Right renal pelvis (tissue), 4 donors: Measurements from ENCODE around the gene NKAIN2. TPM values are rescaled to one million over a fixed set of nuclear protein-coding genes. Genes with fewer than 3 reads are reported as not detected.
"Not testable (repeated sequence)": the region's sequence is repeated elsewhere in the genome, so short reads cannot be mapped to it uniquely, and the experiment has no call there.

Experiments
- DNase-seq, 4 donors: peaks; one replicate each; pipeline ENCODE4 v3.0.0-alpha.2; 2013; ENCODE audit warnings: low read depth in 4 of 4, low spot score in 3 of 4, missing footprints in 1 of 4
- polyA plus RNA-seq, 4 donors: library from polyadenylated mRNA; unstranded; fragments of 120-200 nt; gene quantifications; one replicate each; pipeline ENCODE4 v1.2.1, GENCODE V29; 2013; ENCODE audit not compliant: insufficient read length in 4 of 4

Gene NKAIN2
- polyA plus RNA-seq, 4 donors = 16.1 to 34.6 (median 23.6) TPM

DNA sequence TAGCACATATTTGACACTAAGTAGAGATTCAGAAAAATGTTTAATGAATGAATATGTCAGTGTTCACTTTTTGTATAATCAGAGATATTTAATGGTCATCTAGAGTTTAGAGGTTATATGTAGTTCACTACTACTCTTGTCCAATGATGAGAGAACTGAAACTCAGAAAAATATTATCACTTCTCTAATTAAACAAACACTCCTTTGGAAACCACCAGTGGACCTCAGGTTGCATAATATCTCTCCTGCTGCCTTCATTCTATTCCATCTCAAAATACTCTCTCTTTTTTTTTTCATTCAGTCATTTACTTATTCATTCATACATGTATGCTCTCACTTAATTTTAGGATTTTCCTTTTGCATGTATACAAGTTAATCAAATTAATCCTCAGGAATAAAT, 735.4 kb downstream of the NKAIN2 start:
- no peak for DNase-seq

DNA sequence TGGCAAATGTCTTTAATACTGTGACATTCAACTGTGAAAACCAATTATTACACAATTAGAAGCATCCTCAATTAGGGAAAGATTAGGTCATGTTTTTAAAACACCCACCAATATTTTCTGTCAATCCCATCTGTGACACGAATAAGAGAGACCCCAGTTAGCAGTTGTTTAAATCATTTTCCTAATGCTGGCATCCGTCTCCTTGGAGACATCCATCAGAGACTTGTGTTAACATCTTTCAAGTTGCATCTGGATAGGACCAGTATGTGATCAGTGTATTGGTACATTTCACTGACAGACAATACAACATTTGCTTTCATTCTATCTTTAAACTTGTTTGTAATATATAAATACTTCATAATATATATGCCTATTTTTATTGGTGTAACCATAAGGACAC, 737.9 kb downstream of the NKAIN2 start:
- DNase-seq = no peak

DNA sequence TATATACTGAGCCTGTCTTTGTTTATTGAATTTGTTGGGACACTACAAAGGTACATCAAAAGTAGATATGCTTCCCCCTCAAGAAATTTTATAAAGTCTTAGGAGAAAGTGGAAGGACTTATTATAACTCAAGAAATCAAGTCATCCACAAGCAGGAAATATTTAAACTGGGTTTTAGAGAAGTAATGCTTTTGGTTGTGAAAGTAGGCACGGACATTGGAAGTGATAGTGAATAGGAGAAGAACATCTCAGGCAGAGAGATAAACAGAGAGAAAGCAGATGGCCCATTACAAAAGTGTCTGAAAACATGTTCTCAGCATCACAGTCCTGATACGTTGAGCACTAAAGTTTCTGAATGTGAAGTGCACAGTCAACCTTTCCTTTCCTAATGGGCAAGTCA, 742.9 kb downstream of the NKAIN2 start:
- no peak for DNase-seq

GRCh38 chr6:124551711-124552233, 748.1 kb downstream of the NKAIN2 start:
- no peak for DNase-seq

DNA sequence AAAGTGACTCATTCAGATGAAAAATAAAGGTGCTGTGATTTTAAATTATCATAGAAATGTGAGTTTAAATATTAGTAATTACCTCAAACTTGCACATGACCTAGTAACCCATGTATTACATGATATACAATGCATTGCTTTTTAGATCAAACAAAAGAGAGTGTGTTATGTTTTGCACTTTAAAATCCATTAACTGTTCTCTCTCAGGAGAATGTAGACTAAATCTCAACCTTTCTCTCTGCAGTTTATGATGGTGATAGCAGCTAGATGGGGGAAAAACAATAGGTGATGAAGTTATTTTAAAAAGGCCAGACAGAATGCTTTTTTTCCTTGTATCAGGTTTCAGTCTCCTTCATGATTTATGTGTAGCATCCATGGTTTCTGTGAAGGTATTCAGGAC, 754.2 kb downstream of the NKAIN2 start:
- DNase-seq = no peak

- DNase-seq = not testable (repeated sequence)
Measured at GRCh38 chr6:124560078-124560477, 756.4 kb downstream of the NKAIN2 start.

- DNase-seq = no peak
Measured at GRCh38 chr6:124560873-124561567, 757.4 kb downstream of the NKAIN2 start.

GRCh38 chr6:124561635-124562130, 758.0 kb downstream of the NKAIN2 start:
- DNase-seq = no peak

GRCh38 chr6:124564125-124564524, 760.5 kb downstream of the NKAIN2 start:
- not testable (repeated sequence) for DNase-seq

- no peak for DNase-seq
Measured at GRCh38 chr6:124567401-124567800, 763.7 kb downstream of the NKAIN2 start.

DNA sequence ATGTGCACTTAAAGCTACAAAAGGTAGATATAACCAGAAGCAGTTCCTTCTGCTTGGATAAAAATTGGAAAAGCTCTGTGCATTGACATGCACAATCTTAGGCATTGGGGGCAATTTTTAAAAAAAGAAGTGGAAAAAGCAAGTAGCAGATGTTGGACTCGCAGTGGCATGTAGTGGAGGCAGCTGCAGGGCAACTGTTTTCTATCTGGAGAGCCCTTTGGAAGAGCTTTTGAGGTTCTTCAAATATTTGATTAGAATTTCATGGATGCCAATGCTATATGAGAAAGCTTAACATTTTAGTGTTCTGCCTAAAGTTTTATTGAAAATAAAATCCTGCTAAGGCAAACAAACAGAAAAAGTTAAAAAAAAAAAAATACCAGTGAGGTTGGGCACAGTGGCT, 770.3 kb downstream of the NKAIN2 start:
- DNase-seq = no peak

DNA sequence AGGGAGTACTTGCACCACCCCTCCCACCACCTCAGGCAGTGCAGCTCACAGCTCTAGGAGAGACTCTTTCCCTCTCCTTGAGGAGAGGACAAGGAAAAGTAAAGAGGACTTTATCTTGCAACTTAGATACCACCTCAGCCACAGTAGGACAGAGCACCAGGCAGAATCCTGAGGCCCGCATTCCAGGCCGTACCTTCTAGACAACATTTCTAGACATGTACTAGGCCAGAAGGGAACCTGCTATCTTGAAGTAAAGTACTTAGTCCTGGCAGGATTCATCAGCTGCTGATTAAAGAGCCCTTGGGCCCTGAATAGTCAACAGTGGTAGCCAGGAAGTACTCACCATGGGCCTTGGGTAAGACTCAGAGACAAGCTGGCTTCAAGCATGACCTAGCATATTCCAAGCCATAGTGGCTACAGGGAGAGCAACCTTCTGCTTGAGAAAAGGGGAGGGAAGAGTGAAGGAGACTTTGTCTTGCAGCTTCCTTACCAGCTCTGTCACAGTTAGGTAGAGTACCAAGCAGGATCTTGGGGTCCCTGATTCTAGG, 774.1 kb downstream of the NKAIN2 start:
- no peak for DNase-seq

- no peak for DNase-seq
Measured at GRCh38 chr6:124590001-124590400, 786.3 kb downstream of the NKAIN2 start.

DNA sequence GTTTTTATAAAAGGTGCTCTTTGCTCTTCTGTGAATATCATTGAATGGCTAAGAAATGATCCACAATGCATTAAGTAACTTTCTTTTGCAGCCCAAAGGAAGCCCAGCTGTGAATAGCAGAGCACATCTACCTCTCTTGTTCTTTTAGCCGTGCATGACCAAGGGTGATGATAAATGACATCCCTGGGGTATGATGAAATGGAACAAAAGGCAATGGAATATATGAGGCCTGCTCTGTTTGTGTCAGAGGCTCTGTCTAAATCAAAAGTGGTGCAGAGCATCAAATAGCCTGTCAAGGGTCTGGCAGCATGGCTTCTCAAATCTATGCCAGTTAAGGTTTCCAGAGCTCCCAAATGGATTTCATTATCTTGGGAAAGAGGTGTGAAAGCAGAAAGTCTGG, 796.0 kb downstream of the NKAIN2 start:
- DNase-seq = no peak

GRCh38 chr6:124604719-124605118, 801.1 kb downstream of the NKAIN2 start:
- no peak for DNase-seq

DNA sequence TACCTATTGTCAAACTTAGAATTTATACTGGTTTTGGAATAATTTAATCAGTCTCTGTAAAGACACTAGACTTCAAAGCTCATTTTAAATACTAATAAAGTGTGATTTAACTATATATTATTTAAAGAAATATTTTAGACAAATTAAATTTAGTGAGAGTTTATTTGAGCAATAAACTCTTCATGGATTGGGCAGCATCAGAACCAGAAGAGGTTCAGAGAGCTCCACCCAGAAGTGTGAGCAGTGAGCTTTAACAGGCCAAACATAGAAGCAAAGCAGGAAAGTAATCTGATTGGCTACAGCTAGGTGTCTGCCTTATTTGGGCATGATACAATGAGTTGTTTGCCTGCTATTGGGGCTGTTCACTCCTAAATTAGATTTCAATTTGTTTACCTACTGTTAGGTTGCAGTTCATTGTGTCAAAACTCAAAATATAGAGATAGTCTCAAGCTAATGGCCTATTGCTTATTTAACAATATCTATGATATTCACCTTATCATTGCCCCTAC, 803.5 kb downstream of the NKAIN2 start:
- DNase-seq = no peak

DNA sequence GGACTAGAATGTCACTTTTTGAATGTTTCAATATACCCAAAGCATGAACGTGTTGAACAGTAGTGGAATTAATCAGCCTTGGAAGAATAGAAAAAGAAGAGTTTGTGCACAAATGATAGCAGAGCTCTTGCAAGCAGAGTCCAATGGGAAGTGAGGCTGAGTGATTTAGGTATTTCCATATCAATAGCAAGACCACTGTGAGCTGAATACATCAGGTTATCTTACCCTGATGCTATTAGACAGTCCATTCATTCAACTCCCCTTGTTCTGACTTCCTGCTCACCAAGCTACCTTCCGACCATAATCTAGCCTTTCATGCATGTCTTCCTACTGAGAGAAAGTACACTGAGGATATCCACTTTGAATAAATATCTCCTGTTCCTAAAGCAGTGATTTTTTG, 809.4 kb downstream of the NKAIN2 start:
- no peak for DNase-seq

DNA sequence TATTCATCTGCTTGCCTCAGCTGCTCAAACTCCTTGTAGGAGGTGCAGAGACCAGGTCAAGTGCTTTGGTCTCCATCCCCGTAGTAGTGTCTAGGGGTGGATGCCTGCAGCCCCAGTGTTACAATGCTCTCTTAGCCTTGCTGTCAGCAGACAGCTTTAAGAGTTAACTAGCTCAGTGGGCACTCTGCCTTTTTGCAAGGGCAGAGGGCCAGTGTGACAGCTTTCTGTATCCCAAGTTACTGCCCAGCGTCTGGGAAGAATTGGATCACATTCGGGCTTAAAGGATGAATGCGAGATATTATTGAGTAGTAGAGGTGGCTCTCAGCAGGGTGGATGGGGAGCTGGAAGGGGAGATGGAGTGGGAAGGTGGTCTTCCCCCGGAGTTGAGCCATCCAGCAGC, 818.7 kb downstream of the NKAIN2 start:
- DNase-seq = no peak

DNA sequence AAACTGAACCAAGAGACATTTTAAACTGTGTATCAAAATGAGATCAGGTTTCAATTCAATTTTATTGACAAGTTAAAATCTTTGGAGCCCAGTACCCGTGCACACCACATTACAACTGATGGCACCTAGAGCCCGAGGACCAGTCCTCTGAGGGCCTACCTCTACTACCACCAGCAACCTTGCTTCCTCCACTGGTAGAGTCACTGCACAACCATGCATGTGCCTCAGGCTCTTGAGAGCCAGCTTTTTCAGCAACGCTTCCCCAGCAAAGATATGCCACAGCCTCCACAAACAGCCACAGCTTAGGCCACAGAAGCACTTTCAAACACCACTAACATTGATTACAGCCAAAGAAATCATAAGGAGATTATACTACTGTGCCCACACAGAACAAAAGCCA, 830.0 kb downstream of the NKAIN2 start:
- DNase-seq = no peak

DNA sequence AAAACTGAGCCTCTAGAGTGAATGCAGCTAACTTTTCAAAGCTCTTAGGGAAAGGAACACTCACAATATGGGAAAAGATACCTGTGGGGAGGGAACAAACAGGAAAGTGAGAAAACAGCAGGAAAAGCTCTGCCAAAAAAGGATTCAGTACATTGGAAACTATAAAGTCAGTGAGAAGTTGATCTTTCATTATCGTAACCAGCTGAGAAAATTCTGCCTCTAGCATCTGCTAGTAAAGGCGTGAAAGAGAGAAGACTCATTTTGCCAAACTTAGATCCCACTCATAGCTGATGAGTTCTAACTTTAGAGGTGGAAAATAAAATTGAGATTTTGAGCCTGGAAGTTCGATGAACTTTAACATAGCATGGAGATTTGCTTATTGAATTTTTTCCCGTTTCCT, 836.8 kb downstream of the NKAIN2 start:
- no peak for DNase-seq

GRCh38 chr6:124655866-124656265, 852.2 kb downstream of the NKAIN2 start:
- no peak for DNase-seq

GRCh38 chr6:124658053-124658452, 854.4 kb downstream of the NKAIN2 start:
- DNase-seq = no peak
